GM23338 (cell line): ENCODE results near the gene NEIL3. TPM values are rescaled to one million over a fixed set of nuclear protein-coding genes. Genes with fewer than 3 reads are reported as not detected.

ENCODE experiments used
- ATAC-seq: fragments of 200-7000 bp; cut with Tn5 transposase; 3 replicates; pipeline ENCODE4 v1.9.1; 2020
- DNase-seq: peaks from one replicate; pipeline ENCODE4 v3.0.0-alpha.2; 2015; ENCODE audit warnings: low spot score
- H2AFZ ChIP-seq: fragments of 200-600 bp; sonication (generic); 2 replicates; pipeline ENCODE4 v1.8.0; 2016; ENCODE audit warnings: antibody characterized with exemption, mild to moderate bottlenecking, moderate library complexity
- H3F3A ChIP-seq: fragments of 200-600 bp; sonication (generic); replicated peaks from 2 replicates; pipeline ENCODE4 v1.8.0; 2017; ENCODE audit warnings: antibody characterized with exemption, mixed run types, low read depth
- H3K27ac ChIP-seq: fragments of 200-600 bp; sonication (generic); 2 replicates; pipeline ENCODE4 v1.6.1; 2016; ENCODE audit warnings: low read depth
- H3K27me3 ChIP-seq: fragments of 200-600 bp; sonication (generic); 2 replicates; pipeline ENCODE4 v1.8.0; 2016; ENCODE audit warnings: mild to moderate bottlenecking, mixed run types, moderate library complexity; ENCODE audit not compliant: insufficient read depth
- H3K36me3 ChIP-seq: fragments of 200-600 bp; sonication (generic); 2 replicates; pipeline ENCODE4 v1.8.0; 2016; ENCODE audit warnings: mild to moderate bottlenecking; ENCODE audit not compliant: insufficient read depth
- H3K4me1 ChIP-seq: fragments of 200-600 bp; sonication (generic); 2 replicates; pipeline ENCODE4 v1.8.0; 2016; ENCODE audit warnings: mild to moderate bottlenecking, moderate library complexity; ENCODE audit not compliant: insufficient read depth
- H3K4me2 ChIP-seq: fragments of 200-600 bp; sonication (generic); 2 replicates; pipeline ENCODE4 v1.7.1; 2017; ENCODE audit warnings: mixed run types
- H3K4me3 ChIP-seq: fragments of 200-600 bp; sonication (generic); 2 replicates; pipeline ENCODE4 v1.6.1; 2016; ENCODE audit warnings: mixed run types
- H3K79me2 ChIP-seq: fragments of 200-600 bp; sonication (generic); replicated peaks from 2 replicates; pipeline ENCODE4 v1.8.0; 2017; ENCODE audit warnings: mild to moderate bottlenecking; ENCODE audit not compliant: insufficient read depth
- H3K9me2 ChIP-seq: fragments of 200-600 bp; sonication (generic); 2 replicates; pipeline ENCODE4 v1.8.0; 2017; ENCODE audit not compliant: insufficient read depth
- H4K20me1 ChIP-seq: fragments of 200-600 bp; sonication (generic); replicated peaks from 2 replicates; pipeline ENCODE4 v1.8.0; 2017; ENCODE audit warnings: mild to moderate bottlenecking; ENCODE audit not compliant: insufficient read depth
- H3K27ac Mint-ChIP-seq: 2 replicates; pipeline ENCODE4 v1.8.0; 2020; ENCODE audit warnings: inconsistent platforms, mild to moderate bottlenecking, moderate library complexity, mixed read lengths
- H3K27me3 Mint-ChIP-seq: 3 replicates; pipeline ENCODE4 v1.8.0; 2022; ENCODE audit warnings: low read depth, mild to moderate bottlenecking, moderate library complexity, mixed read lengths, inconsistent platforms; ENCODE audit not compliant: insufficient read depth, poor library complexity
- H3K36me3 Mint-ChIP-seq: 3 replicates; pipeline ENCODE4 v1.8.0; 2021; ENCODE audit warnings: low read depth, mild to moderate bottlenecking, inconsistent platforms, moderate library complexity, mixed read lengths
- H3K4me1 Mint-ChIP-seq: 3 replicates; pipeline ENCODE4 v1.8.0; 2020; ENCODE audit warnings: mild to moderate bottlenecking, inconsistent platforms, mixed read lengths
- H3K4me3 Mint-ChIP-seq: 3 replicates; pipeline ENCODE4 v1.8.0; 2021; ENCODE audit warnings: moderate library complexity, mild to moderate bottlenecking, inconsistent platforms, mixed read lengths
- H3K9me3 Mint-ChIP-seq: 3 replicates; pipeline ENCODE4 v1.8.0; 2020; ENCODE audit warnings: moderate library complexity, mild to moderate bottlenecking, inconsistent platforms, mixed read lengths
- CREB1 ChIP-seq: fragments of 250-450 bp; sonication (Bioruptor Pico); IDR thresholded peaks from 2 replicates; pipeline ENCODE4 v1.5.0; 2020; ENCODE audit warnings: low read depth, mild to moderate bottlenecking, moderate library complexity
- EZH2 ChIP-seq: fragments of 200-600 bp; sonication (generic); IDR thresholded peaks from one replicate; pipeline ENCODE4 v1.8.0; 2017; ENCODE audit warnings: antibody characterized with exemption, mild to moderate bottlenecking, low read depth; ENCODE audit not compliant: unreplicated experiment
- NANOG ChIP-seq: IDR thresholded peaks from 2 replicates; pipeline ENCODE4 v1.6.1; 2016; ENCODE audit warnings: antibody characterized with exemption, borderline replicate concordance
- POLR2AphosphoS5 ChIP-seq: IDR thresholded peaks from 2 replicates; pipeline ENCODE4 v1.6.1; 2016; ENCODE audit warnings: antibody characterized with exemption, low read depth
- STAT1 ChIP-seq: IDR thresholded peaks from one replicate; pipeline ENCODE4 v1.6.1; 2016; ENCODE audit warnings: antibody characterized with exemption; ENCODE audit not compliant: unreplicated experiment
- ZNF114 ChIP-seq: fragments of 250-450 bp; sonication (Bioruptor Pico); IDR thresholded peaks from 2 replicates; pipeline ENCODE4 v1.5.0; 2020; ENCODE audit warnings: mild to moderate bottlenecking, moderate library complexity
- ZNF331 ChIP-seq: fragments of 250-450 bp; sonication (Bioruptor Pico); IDR thresholded peaks from 2 replicates; pipeline ENCODE4 v1.5.0; 2020; ENCODE audit warnings: low read depth, mild to moderate bottlenecking, moderate library complexity
- polyA plus RNA-seq: library from polyadenylated mRNA; unstranded; fragments of >200 nt; fragmentation: Nextera tagmentation; extraction: Ambion mirVana; gene quantifications from 2 replicates; pipeline ENCODE4 v1.2.1, GENCODE V29; 2016
- total RNA-seq: library from RNA; depleted of rRNA; stranded (reverse); fragments of >200 nt; shearing (Covaris generic); gene quantifications from 2 replicates; pipeline ENCODE4 v1.2.3, GENCODE V29; 2014
- TF ChIP-seq, protein P1 (sequence below): fragments of 250-450 bp; sonication (Bioruptor Pico); IDR thresholded peaks from 2 replicates; pipeline ENCODE4 v1.5.0; 2020; ENCODE audit warnings: mild to moderate bottlenecking, moderate library complexity
- TF ChIP-seq, protein P2 (sequence below): IDR thresholded peaks from one replicate; pipeline ENCODE4 v1.6.1; 2018; ENCODE audit warnings: antibody characterized with exemption; ENCODE audit not compliant: unreplicated experiment
- TF ChIP-seq, protein P3 (sequence below), 2 experiments: fragments of 200-600 bp in 1 of 2; sonication (generic) in 1 of 2; conservative IDR thresholded peaks; 2 replicates each; pipeline versions ENCODE4 v1.5.1 to v1.6.1; 2016 to 2017; ENCODE audit warnings: antibody characterized with exemption in 2 of 2, low read depth in 2 of 2, mild to moderate bottlenecking in 2 of 2, moderate library complexity in 1 of 2

Gene NEIL3
- total and polyA plus RNA-seq, 2 experiments from 2014 or later = 11.8 to 15.4 TPM

DNA sequence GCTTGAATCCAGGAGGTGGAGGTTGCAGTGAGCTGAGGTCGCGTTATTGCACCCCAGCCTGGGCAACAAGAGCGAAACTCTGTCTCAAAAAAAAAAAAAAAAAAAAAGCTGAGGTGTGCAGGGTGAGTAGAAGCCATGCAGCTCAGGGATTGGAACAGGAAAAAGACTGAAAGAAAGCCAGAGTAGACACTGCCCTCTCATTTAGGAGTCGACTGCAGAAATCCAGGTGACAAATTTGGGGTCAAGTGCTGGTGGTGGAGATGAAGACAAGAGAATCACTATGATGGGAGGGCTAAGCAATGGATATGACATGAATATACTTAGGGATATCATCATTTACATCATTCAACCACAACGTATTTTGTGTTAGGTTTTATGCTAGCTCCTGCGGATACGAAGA, 1.9 kb downstream of the NEIL3 start:
- no peak overlapping the region for H3K4me2 ChIP-seq
- no peak overlapping the region for H3K27ac Mint-ChIP-seq
- H2AFZ ChIP-seq = no peak overlapping the region

DNA sequence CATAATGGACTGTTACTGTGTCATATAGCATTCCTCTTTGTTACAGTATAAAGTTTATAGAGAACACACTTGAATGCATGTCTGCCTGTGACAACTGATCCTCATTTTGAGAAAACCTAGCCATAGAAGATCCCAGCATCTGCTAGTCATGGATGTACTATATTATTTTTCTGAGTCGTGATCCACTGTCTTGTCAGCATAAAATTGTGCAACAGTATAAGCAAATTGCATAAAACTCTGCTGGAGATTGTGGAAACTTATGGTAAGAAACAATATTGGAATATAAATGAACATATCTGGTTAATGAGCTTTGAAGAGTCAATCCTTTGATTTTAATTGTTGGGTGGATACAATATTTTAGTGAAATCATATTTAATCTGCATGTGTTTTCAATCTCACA, 3.6 kb downstream of the NEIL3 start:
- Histone ChIP-seq H3K4me3 (no peak overlapping the region), H3K27me3 (no peaks in the 10 kb centered on the region), H3K27ac (no peak overlapping the region), H4K20me1 (no peaks in the 10 kb centered on the region; the same call in 1 of the 2 replicates), H3K9me2 (no peaks in the 10 kb centered on the region), H3K4me1 (peaks cover 6% of the 10 kb centered on the region), H2AFZ (no peak overlapping the region), H3F3A (no peaks in the 10 kb centered on the region), H3K4me2 (no peak overlapping the region), H3K36me3 (no peaks in the 10 kb centered on the region), H3K79me2 (peaks cover 35% of the 10 kb centered on the region)
- no peaks in the 10 kb centered on the region for H3K27me3 Mint-ChIP-seq
- H3K4me1 Mint-ChIP-seq = peaks cover 2% of the 10 kb centered on the region; the same call in 2 of the 3 replicates
- no peaks in the 10 kb centered on the region for H3K9me3 Mint-ChIP-seq
- ATAC-seq (no peak), DNase-seq (no peak)
- no peak overlapping the region for H3K27ac Mint-ChIP-seq
- no peak overlapping the region for H3K4me3 Mint-ChIP-seq
- H3K36me3 Mint-ChIP-seq = peaks cover 4% of the 10 kb centered on the region; the same call in 1 of the 3 replicates
- TF ChIP-seq POLR2AphosphoS5 (no peak), ZNF114 (CRISPR knock-in tag) (no peak), NANOG (no peak), STAT1 (no peak), ZNF331 (CRISPR knock-in tag) (no peak)
- TF ChIP-seq, protein P1, sequence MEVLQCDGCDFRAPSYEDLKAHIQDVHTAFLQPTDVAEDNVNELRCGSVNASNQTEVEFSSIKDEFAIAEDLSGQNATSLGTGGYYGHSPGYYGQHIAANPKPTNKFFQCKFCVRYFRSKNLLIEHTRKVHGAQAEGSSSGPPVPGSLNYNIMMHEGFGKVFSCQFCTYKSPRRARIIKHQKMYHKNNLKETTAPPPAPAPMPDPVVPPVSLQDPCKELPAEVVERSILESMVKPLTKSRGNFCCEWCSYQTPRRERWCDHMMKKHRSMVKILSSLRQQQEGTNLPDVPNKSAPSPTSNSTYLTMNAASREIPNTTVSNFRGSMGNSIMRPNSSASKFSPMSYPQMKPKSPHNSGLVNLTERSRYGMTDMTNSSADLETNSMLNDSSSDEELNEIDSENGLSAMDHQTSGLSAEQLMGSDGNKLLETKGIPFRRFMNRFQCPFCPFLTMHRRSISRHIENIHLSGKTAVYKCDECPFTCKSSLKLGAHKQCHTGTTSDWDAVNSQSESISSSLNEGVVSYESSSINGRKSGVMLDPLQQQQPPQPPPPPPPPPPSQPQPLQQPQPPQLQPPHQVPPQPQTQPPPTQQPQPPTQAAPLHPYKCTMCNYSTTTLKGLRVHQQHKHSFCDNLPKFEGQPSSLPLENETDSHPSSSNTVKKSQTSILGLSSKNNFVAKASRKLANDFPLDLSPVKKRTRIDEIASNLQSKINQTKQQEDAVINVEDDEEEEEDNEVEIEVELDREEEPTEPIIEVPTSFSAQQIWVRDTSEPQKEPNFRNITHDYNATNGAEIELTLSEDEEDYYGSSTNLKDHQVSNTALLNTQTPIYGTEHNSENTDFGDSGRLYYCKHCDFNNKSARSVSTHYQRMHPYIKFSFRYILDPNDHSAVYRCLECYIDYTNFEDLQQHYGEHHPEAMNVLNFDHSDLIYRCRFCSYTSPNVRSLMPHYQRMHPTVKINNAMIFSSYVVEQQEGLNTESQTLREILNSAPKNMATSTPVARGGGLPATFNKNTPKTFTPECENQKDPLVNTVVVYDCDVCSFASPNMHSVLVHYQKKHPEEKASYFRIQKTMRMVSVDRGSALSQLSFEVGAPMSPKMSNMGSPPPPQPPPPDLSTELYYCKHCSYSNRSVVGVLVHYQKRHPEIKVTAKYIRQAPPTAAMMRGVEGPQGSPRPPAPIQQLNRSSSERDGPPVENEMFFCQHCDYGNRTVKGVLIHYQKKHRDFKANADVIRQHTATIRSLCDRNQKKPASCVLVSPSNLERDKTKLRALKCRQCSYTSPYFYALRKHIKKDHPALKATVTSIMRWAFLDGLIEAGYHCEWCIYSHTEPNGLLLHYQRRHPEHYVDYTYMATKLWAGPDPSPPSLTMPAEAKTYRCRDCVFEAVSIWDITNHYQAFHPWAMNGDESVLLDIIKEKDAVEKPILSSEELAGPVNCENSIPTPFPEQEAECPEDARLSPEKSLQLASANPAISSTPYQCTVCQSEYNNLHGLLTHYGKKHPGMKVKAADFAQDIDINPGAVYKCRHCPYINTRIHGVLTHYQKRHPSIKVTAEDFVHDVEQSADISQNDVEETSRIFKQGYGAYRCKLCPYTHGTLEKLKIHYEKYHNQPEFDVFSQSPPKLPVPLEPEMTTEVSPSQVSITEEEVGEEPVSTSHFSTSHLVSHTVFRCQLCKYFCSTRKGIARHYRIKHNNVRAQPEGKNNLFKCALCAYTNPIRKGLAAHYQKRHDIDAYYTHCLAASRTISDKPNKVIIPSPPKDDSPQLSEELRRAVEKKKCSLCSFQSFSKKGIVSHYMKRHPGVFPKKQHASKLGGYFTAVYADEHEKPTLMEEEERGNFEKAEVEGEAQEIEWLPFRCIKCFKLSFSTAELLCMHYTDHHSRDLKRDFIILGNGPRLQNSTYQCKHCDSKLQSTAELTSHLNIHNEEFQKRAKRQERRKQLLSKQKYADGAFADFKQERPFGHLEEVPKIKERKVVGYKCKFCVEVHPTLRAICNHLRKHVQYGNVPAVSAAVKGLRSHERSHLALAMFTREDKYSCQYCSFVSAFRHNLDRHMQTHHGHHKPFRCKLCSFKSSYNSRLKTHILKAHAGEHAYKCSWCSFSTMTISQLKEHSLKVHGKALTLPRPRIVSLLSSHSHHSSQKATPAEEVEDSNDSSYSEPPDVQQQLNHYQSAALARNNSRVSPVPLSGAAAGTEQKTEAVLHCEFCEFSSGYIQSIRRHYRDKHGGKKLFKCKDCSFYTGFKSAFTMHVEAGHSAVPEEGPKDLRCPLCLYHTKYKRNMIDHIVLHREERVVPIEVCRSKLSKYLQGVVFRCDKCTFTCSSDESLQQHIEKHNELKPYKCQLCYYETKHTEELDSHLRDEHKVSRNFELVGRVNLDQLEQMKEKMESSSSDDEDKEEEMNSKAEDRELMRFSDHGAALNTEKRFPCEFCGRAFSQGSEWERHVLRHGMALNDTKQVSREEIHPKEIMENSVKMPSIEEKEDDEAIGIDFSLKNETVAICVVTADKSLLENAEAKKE = no peak
- TF ChIP-seq, protein P2, sequence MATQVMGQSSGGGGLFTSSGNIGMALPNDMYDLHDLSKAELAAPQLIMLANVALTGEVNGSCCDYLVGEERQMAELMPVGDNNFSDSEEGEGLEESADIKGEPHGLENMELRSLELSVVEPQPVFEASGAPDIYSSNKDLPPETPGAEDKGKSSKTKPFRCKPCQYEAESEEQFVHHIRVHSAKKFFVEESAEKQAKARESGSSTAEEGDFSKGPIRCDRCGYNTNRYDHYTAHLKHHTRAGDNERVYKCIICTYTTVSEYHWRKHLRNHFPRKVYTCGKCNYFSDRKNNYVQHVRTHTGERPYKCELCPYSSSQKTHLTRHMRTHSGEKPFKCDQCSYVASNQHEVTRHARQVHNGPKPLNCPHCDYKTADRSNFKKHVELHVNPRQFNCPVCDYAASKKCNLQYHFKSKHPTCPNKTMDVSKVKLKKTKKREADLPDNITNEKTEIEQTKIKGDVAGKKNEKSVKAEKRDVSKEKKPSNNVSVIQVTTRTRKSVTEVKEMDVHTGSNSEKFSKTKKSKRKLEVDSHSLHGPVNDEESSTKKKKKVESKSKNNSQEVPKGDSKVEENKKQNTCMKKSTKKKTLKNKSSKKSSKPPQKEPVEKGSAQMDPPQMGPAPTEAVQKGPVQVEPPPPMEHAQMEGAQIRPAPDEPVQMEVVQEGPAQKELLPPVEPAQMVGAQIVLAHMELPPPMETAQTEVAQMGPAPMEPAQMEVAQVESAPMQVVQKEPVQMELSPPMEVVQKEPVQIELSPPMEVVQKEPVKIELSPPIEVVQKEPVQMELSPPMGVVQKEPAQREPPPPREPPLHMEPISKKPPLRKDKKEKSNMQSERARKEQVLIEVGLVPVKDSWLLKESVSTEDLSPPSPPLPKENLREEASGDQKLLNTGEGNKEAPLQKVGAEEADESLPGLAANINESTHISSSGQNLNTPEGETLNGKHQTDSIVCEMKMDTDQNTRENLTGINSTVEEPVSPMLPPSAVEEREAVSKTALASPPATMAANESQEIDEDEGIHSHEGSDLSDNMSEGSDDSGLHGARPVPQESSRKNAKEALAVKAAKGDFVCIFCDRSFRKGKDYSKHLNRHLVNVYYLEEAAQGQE = no peak
- TF ChIP-seq, protein P3, sequence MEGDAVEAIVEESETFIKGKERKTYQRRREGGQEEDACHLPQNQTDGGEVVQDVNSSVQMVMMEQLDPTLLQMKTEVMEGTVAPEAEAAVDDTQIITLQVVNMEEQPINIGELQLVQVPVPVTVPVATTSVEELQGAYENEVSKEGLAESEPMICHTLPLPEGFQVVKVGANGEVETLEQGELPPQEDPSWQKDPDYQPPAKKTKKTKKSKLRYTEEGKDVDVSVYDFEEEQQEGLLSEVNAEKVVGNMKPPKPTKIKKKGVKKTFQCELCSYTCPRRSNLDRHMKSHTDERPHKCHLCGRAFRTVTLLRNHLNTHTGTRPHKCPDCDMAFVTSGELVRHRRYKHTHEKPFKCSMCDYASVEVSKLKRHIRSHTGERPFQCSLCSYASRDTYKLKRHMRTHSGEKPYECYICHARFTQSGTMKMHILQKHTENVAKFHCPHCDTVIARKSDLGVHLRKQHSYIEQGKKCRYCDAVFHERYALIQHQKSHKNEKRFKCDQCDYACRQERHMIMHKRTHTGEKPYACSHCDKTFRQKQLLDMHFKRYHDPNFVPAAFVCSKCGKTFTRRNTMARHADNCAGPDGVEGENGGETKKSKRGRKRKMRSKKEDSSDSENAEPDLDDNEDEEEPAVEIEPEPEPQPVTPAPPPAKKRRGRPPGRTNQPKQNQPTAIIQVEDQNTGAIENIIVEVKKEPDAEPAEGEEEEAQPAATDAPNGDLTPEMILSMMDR (conservative IDR thresholded peaks at IDR 0.05; ENCODE audit: low read depth in 2 of 2) = no peak

More for the DNA sequence above, 1.9 kb downstream of the NEIL3 start:
- Histone ChIP-seq H3K9me2 (no peaks in the 10 kb centered on the region), H4K20me1 (no peaks in the 10 kb centered on the region; the same call in 1 of the 2 replicates), H3K4me3 (no peak overlapping the region), H3K27me3 (no peaks in the 10 kb centered on the region), H3K27ac (no peak overlapping the region), H3K4me1 (peaks cover 6% of the 10 kb centered on the region), H3F3A (no peaks in the 10 kb centered on the region), H3K79me2 (peaks cover 35% of the 10 kb centered on the region), H3K36me3 (no peaks in the 10 kb centered on the region)
- DNase-seq (no peak), ATAC-seq (no peak)
- peaks cover 4% of the 10 kb centered on the region; the same call in 1 of the 3 replicates for H3K36me3 Mint-ChIP-seq
- TF ChIP-seq CREB1 = no peak
- TF ChIP-seq POLR2AphosphoS5 = no peak
- TF ChIP-seq STAT1 = no peak
- TF ChIP-seq ZNF114 (CRISPR knock-in tag) = no peak
- no peak for TF ChIP-seq EZH2
- TF ChIP-seq ZNF331 (CRISPR knock-in tag) = no peak
- TF ChIP-seq NANOG = no peak
- no peak overlapping the region for H3K4me3 Mint-ChIP-seq
- no peaks in the 10 kb centered on the region for H3K27me3 Mint-ChIP-seq
- H3K9me3 Mint-ChIP-seq = no peaks in the 10 kb centered on the region
- peaks cover 2% of the 10 kb centered on the region; the same call in 2 of the 3 replicates for H3K4me1 Mint-ChIP-seq
